Ascending aorta (tissue), 2 donors: Measurements from ENCODE around the gene URB1. TPM values are rescaled to one million over a fixed set of nuclear protein-coding genes. Genes with fewer than 3 reads are reported as not detected.

ENCODE experiments used
- DNase-seq, 2 donors: peaks; one replicate each; pipeline ENCODE4 v3.0.0-alpha.2; 2019; ENCODE audit warnings: low spot score in 2 of 2
- H3K27ac ChIP-seq, 2 donors: fragments of 200-600 bp; sonication (generic); one replicate each; pipeline ENCODE4 v1.5.1; 2016 to 2017; ENCODE audit warnings: mild to moderate bottlenecking in 1 of 2
- H3K27me3 ChIP-seq: fragments of 200-600 bp; sonication (generic); one replicate; pipeline ENCODE4 v1.5.1; 2017
- H3K36me3 ChIP-seq, 2 donors: fragments of 200-600 bp; sonication (generic); one replicate each; pipeline ENCODE4 v1.5.1; 2016
- H3K4me1 ChIP-seq, 2 donors: fragments of 200-600 bp; sonication (generic); one replicate each; pipeline ENCODE4 v1.5.1; 2016 to 2017; ENCODE audit warnings: mild to moderate bottlenecking in 1 of 2
- H3K4me3 ChIP-seq, 2 donors: fragments of 200-600 bp; sonication (generic); one replicate each; pipeline ENCODE4 v1.5.1; 2016 to 2017; ENCODE audit warnings: mild to moderate bottlenecking in 1 of 2
- H3K9me3 ChIP-seq, 2 donors: fragments of 200-600 bp; sonication (generic); one replicate each; pipeline ENCODE4 v1.5.1; 2016
- CTCF ChIP-seq, 3 experiments: fragments of 200-600 bp in 2 of 3; fragments of 450-650 bp in 1 of 3; sonication (generic) in 2 of 3; IDR thresholded peaks; one replicate each; pipeline ENCODE4 v1.5.1; 2016 to 2019; ENCODE audit warnings: antibody characterized with exemption in 3 of 3, mild to moderate bottlenecking in 1 of 3, moderate library complexity in 1 of 3
- intact Hi-C: fragments of 100-400 bp; cut with DNase I; formaldehyde crosslinking; loops from one replicate; pipeline ENCODE4 v1.15.1; 2023
- total RNA-seq: library from RNA; depleted of rRNA; stranded (reverse); fragments of >200 nt; gene quantifications from one replicate; pipeline ENCODE4 v1.1.0, GENCODE V29; 2016

The URB1 gene
- total RNA-seq, 1 donor from 2014 or later = 35.4 TPM

GRCh38 chr21:32316361-32317215 lies 76.2 kb downstream of the URB1 start:
- H3K9me3 ChIP-seq = no peaks in the 10 kb centered on the region
- H3K4me1 ChIP-seq = no peaks in the 10 kb centered on the region
- intact Hi-C loops = no loop called here
- no peak overlapping the region for H3K4me3 ChIP-seq
- no peak for DNase-seq
- no peak overlapping the region for H3K27ac ChIP-seq
- H3K27me3 ChIP-seq = no peaks in the 10 kb centered on the region
- no peak for TF ChIP-seq CTCF (IDR thresholded peaks at IDR 0.05)
- H3K36me3 ChIP-seq = peaks cover 74 to 98% of the 10 kb centered on the region in 2 donors

GRCh38 chr21:32315511-32316281 lies 77.1 kb downstream of the URB1 start:
- no peaks in the 10 kb centered on the region for H3K27me3 ChIP-seq
- no peaks in the 10 kb centered on the region for H3K4me1 ChIP-seq
- TF ChIP-seq CTCF (IDR thresholded peaks at IDR 0.05) = no peak
- no peak overlapping the region for H3K27ac ChIP-seq
- no peaks in the 10 kb centered on the region for H3K9me3 ChIP-seq
- intact Hi-C loops = no loop called here
- DNase-seq = no peak
- H3K36me3 ChIP-seq = peaks cover 74 to 95% of the 10 kb centered on the region in 2 donors
- H3K4me3 ChIP-seq = no peak overlapping the region

- Histone ChIP-seq H3K4me3 (no peak overlapping the region), H3K36me3 (peaks cover 68 to 87% of the 10 kb centered on the region in 2 donors), H3K27ac (no peak overlapping the region), H3K27me3 (no peaks in the 10 kb centered on the region), H3K4me1 (no peaks in the 10 kb centered on the region), H3K9me3 (no peaks in the 10 kb centered on the region)
- TF ChIP-seq CTCF (IDR thresholded peaks at IDR 0.05) = no peak
- intact Hi-C loops = no loop called here
- DNase-seq = no peak
These were observed 78.0 kb downstream of the URB1 start for GRCh38 chr21:32314806-32315205.

DNA sequence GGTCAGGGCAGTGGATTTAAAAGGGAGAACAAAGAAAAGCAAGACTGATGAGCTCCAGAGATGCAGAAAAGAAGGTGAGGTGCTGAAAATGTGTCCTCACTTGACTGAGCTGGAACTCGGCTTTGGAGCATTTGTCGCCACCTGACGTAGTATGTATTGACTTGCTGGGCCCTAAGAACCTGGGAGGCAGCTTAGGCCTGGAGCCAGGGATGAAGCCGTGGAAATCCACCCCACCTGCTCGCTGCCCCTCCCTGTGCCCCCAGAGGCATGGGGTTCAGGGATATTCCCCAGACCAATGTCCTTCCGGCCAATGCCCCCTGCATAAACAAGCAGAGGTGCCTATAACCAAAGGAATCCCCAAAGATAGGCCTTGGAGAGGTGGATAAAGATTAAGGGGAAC lies 79.8 kb downstream of the URB1 start:
- peaks cover 59 to 80% of the 10 kb centered on the region in 2 donors for H3K36me3 ChIP-seq

GRCh38 chr21:32312326-32312725 lies 80.5 kb downstream of the URB1 start:
- DNase-seq = no peak
- Histone ChIP-seq H3K36me3 (peaks cover 54 to 79% of the 10 kb centered on the region in 2 donors), H3K4me1 (no peaks in the 10 kb centered on the region), H3K27ac (no peak overlapping the region), H3K27me3 (no peaks in the 10 kb centered on the region), H3K9me3 (no peaks in the 10 kb centered on the region), H3K4me3 (no peak overlapping the region)
- no peak for TF ChIP-seq CTCF (IDR thresholded peaks at IDR 0.05)
- intact Hi-C loops = no loop called here

More for the DNA sequence above, 79.8 kb downstream of the URB1 start:
- Histone ChIP-seq H3K9me3 (no peaks in the 10 kb centered on the region), H3K4me3 (no peak overlapping the region), H3K27me3 (no peaks in the 10 kb centered on the region), H3K4me1 (no peaks in the 10 kb centered on the region), H3K27ac (no peak overlapping the region)
- no peak for TF ChIP-seq CTCF (IDR thresholded peaks at IDR 0.05)
- DNase-seq = no peak
- intact Hi-C loops = no loop called here
